ENCODE results near the gene CPD. TPM values are rescaled to one million over a fixed set of nuclear protein-coding genes. Genes with fewer than 3 reads are reported as not detected.

The CPD gene
- total and polyA plus RNA-seq, 4 donors = 30.4 to 182 (median 70.9) TPM

GRCh38 chr17:30477083-30477773 lies 98.5 kb downstream of the CPD start, which contains the start of gene GOSR1:
Gene GOSR1, plus strand, starts transcription at chr17:30477408. Its CDS starts 26 bp downstream, at chr17:30477434.
- Histone ChIP-seq H3K4me1 (ENCODE audit: control insufficient read depth, insufficient read depth, low read length) (peaks cover 7% of the 10 kb centered on the region), H3K9me3 (ENCODE audit: control insufficient read depth, insufficient read depth, low read length) (no peaks in the 10 kb centered on the region), H3K36me3 (ENCODE audit: control insufficient read depth, insufficient read depth, low read length) (peaks cover 20% of the 10 kb centered on the region), H3K27me3 (ENCODE audit: control insufficient read depth, insufficient read depth, low read length) (peaks cover 3% of the 10 kb centered on the region), H3K4me3 (ENCODE audit: low read depth, low read length) (peak within 1 kb of the TSS; percentile 98), H3K27ac (ENCODE audit: low read depth, low read length) (peak within 1 kb of the TSS; percentile 90)
- DNase-seq (ENCODE audit: low read depth in 4 of 6, low spot score in 6 of 6) = peak; percentile 88 to 99 (median 92)
- WGBS (ENCODE audit: insufficient coverage) = under 1% methylated on average over 37 of the region's 37 CpGs

- 0% methylated on average over 8 of the region's 9 CpGs for WGBS (ENCODE audit: insufficient coverage)
- peak overlapping the region; percentile 98 for H3K4me3 ChIP-seq (ENCODE audit: low read depth, low read length)
- no peak for DNase-seq (ENCODE audit: low read depth in 4 of 6, low spot score in 6 of 6)
- no peaks in the 10 kb centered on the region for H3K9me3 ChIP-seq (ENCODE audit: control insufficient read depth, insufficient read depth, low read length)
- H3K4me1 ChIP-seq (ENCODE audit: control insufficient read depth, insufficient read depth, low read length) = peaks cover 7% of the 10 kb centered on the region
- H3K36me3 ChIP-seq (ENCODE audit: control insufficient read depth, insufficient read depth, low read length) = peaks cover 20% of the 10 kb centered on the region
- peaks cover 3% of the 10 kb centered on the region for H3K27me3 ChIP-seq (ENCODE audit: control insufficient read depth, insufficient read depth, low read length)
- peak overlapping the region; percentile 90 for H3K27ac ChIP-seq (ENCODE audit: low read depth, low read length)
Measured at GRCh38 chr17:30477774-30478115, 99.0 kb downstream of the CPD start.

DNA sequence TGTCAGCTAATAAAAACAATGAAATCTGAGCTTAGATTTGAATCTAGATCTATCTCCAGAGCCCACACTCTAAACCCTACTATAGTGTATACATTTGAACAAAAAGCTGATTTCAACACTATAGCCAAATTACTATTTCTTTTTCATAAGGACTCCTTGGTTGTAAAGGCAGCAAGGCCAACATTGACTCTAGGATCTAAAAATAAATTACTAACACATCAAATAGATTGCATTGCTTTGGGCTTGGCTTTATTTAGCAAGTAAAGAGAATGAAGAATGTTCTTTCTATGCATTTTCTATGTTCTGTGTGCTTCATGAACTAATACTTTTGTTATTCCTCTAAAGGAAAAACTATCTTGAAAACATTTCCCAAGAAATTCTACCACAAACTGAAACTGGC lies 103.8 kb downstream of the CPD start:
- H3K36me3 ChIP-seq (ENCODE audit: control insufficient read depth, insufficient read depth, low read length) = peaks cover 32% of the 10 kb centered on the region
- no peak for DNase-seq (ENCODE audit: low read depth in 4 of 6, low spot score in 6 of 6)
- H3K4me3 ChIP-seq (ENCODE audit: low read depth, low read length) = no peak overlapping the region
- peaks cover 4% of the 10 kb centered on the region for H3K4me1 ChIP-seq (ENCODE audit: control insufficient read depth, insufficient read depth, low read length)
- H3K9me3 ChIP-seq (ENCODE audit: control insufficient read depth, insufficient read depth, low read length) = no peaks in the 10 kb centered on the region
- no peak overlapping the region for H3K27ac ChIP-seq (ENCODE audit: low read depth, low read length)
- H3K27me3 ChIP-seq (ENCODE audit: control insufficient read depth, insufficient read depth, low read length) = no peaks in the 10 kb centered on the region

- Histone ChIP-seq H3K27ac (ENCODE audit: low read depth, low read length) (no peak overlapping the region), H3K9me3 (ENCODE audit: control insufficient read depth, insufficient read depth, low read length) (no peaks in the 10 kb centered on the region), H3K4me3 (ENCODE audit: low read depth, low read length) (no peak overlapping the region), H3K27me3 (ENCODE audit: control insufficient read depth, insufficient read depth, low read length) (no peaks in the 10 kb centered on the region), H3K4me1 (ENCODE audit: control insufficient read depth, insufficient read depth, low read length) (peaks cover 4% of the 10 kb centered on the region), H3K36me3 (ENCODE audit: control insufficient read depth, insufficient read depth, low read length) (peaks cover 37% of the 10 kb centered on the region)
- DNase-seq (ENCODE audit: low read depth in 4 of 6, low spot score in 6 of 6) = no peak
- WGBS (ENCODE audit: insufficient coverage) = no CpG with 5 or more reads among the region's 1 CpG
Measured at GRCh38 chr17:30483159-30483558, 104.4 kb downstream of the CPD start.

- Histone ChIP-seq H3K27me3 (ENCODE audit: control insufficient read depth, insufficient read depth, low read length) (no peaks in the 10 kb centered on the region), H3K36me3 (ENCODE audit: control insufficient read depth, insufficient read depth, low read length) (peaks cover 29% of the 10 kb centered on the region), H3K27ac (ENCODE audit: low read depth, low read length) (no peak overlapping the region), H3K4me3 (ENCODE audit: low read depth, low read length) (no peak overlapping the region), H3K9me3 (ENCODE audit: control insufficient read depth, insufficient read depth, low read length) (no peaks in the 10 kb centered on the region), H3K4me1 (ENCODE audit: control insufficient read depth, insufficient read depth, low read length) (no peaks in the 10 kb centered on the region)
- no peak for DNase-seq (ENCODE audit: low read depth in 4 of 6, low spot score in 6 of 6)
- no CpG with 5 or more reads among the region's 2 CpGs for WGBS (ENCODE audit: insufficient coverage)
Measured at GRCh38 chr17:30493780-30494179, 115.1 kb downstream of the CPD start.

DNA sequence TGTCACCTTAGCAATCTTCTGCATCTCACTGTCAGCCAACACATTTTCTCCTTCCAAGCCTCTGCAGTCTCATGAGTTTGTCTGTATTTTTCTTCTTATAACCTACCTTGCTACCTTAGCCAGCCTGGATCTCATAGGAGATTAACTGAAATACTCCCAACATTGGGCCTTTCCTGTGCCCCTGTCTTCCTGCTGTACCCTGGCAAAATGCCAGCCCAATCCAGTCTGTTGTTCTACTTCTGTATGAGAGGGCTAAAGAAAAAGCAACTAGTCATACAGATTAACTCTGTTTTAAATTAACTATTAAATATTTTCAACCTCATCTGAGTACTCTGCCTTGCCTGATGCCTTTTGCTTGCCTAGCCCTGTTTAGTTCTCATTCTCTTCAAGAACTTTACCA lies 116.9 kb downstream of the CPD start:
- H3K4me3 ChIP-seq (ENCODE audit: low read depth, low read length) = no peak overlapping the region
- no peaks in the 10 kb centered on the region for H3K9me3 ChIP-seq (ENCODE audit: control insufficient read depth, insufficient read depth, low read length)
- no peak overlapping the region for H3K27ac ChIP-seq (ENCODE audit: low read depth, low read length)
- H3K36me3 ChIP-seq (ENCODE audit: control insufficient read depth, insufficient read depth, low read length) = peaks cover 25% of the 10 kb centered on the region
- peak in 1 of 6 donors; percentile 7 for DNase-seq (ENCODE audit: low read depth in 4 of 6, low spot score in 6 of 6)
- no peaks in the 10 kb centered on the region for H3K27me3 ChIP-seq (ENCODE audit: control insufficient read depth, insufficient read depth, low read length)
- H3K4me1 ChIP-seq (ENCODE audit: control insufficient read depth, insufficient read depth, low read length) = no peaks in the 10 kb centered on the region

GRCh38 chr17:30503558-30503957 lies 124.8 kb downstream of the CPD start:
- Histone ChIP-seq H3K27ac (ENCODE audit: low read depth, low read length) (no peak overlapping the region), H3K36me3 (ENCODE audit: control insufficient read depth, insufficient read depth, low read length) (peaks cover 20% of the 10 kb centered on the region), H3K27me3 (ENCODE audit: control insufficient read depth, insufficient read depth, low read length) (no peaks in the 10 kb centered on the region), H3K4me3 (ENCODE audit: low read depth, low read length) (no peak overlapping the region), H3K4me1 (ENCODE audit: control insufficient read depth, insufficient read depth, low read length) (no peaks in the 10 kb centered on the region), H3K9me3 (ENCODE audit: control insufficient read depth, insufficient read depth, low read length) (no peaks in the 10 kb centered on the region)
- WGBS (ENCODE audit: insufficient coverage) = 92% methylated on average over 3 of the region's 4 CpGs
- no peak for DNase-seq (ENCODE audit: low read depth in 4 of 6, low spot score in 6 of 6)

- H3K27ac ChIP-seq (ENCODE audit: low read depth, low read length) = no peak overlapping the region
- WGBS (ENCODE audit: insufficient coverage) = 100% methylated on average over 2 of the region's 6 CpGs
Measured at GRCh38 chr17:30505868-30506417, 127.2 kb downstream of the CPD start.

GRCh38 chr17:30506481-30506880 lies 127.8 kb downstream of the CPD start:
- H3K36me3 ChIP-seq (ENCODE audit: control insufficient read depth, insufficient read depth, low read length) = peaks cover 18% of the 10 kb centered on the region
- no peak overlapping the region for H3K4me3 ChIP-seq (ENCODE audit: low read depth, low read length)
- no peaks in the 10 kb centered on the region for H3K4me1 ChIP-seq (ENCODE audit: control insufficient read depth, insufficient read depth, low read length)
- DNase-seq (ENCODE audit: low read depth in 4 of 6, low spot score in 6 of 6) = no peak
- WGBS (ENCODE audit: insufficient coverage) = 60% methylated on average over 1 of the region's 1 CpG
- H3K27ac ChIP-seq (ENCODE audit: low read depth, low read length) = no peak overlapping the region
- H3K27me3 ChIP-seq (ENCODE audit: control insufficient read depth, insufficient read depth, low read length) = no peaks in the 10 kb centered on the region
- H3K9me3 ChIP-seq (ENCODE audit: control insufficient read depth, insufficient read depth, low read length) = no peaks in the 10 kb centered on the region

More at GRCh38 chr17:30505868-30506417, 127.2 kb downstream of the CPD start:
- no peak for DNase-seq (ENCODE audit: low read depth in 4 of 6, low spot score in 6 of 6)
- Histone ChIP-seq H3K9me3 (ENCODE audit: control insufficient read depth, insufficient read depth, low read length) (no peaks in the 10 kb centered on the region), H3K4me1 (ENCODE audit: control insufficient read depth, insufficient read depth, low read length) (no peaks in the 10 kb centered on the region), H3K4me3 (ENCODE audit: low read depth, low read length) (no peak overlapping the region), H3K27me3 (ENCODE audit: control insufficient read depth, insufficient read depth, low read length) (no peaks in the 10 kb centered on the region), H3K36me3 (ENCODE audit: control insufficient read depth, insufficient read depth, low read length) (peaks cover 20% of the 10 kb centered on the region)

DNA sequence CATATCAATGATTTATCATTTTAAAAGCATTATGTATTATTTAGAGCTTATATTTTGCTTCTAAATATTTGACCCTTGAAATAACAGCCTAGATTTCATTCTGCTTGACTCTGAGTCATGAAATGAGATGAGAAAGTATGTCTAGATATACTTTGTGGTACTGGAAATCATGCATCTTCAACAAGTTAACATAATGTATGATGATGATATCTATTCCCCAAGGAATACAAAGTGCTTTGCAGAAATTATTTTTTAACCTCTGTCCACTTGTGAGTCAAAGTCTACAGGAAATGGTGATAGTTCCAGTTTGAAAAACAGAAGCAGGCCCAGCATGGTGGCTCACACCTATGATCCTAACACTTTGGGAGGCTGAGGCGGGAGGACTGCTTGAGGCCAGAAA lies 134.6 kb downstream of the CPD start:
- H3K36me3 ChIP-seq (ENCODE audit: control insufficient read depth, insufficient read depth, low read length) = peaks cover 16% of the 10 kb centered on the region
- no peaks in the 10 kb centered on the region for H3K4me1 ChIP-seq (ENCODE audit: control insufficient read depth, insufficient read depth, low read length)
- no peak for DNase-seq (ENCODE audit: low read depth in 4 of 6, low spot score in 6 of 6)
- WGBS (ENCODE audit: insufficient coverage) = 100% methylated on average over 1 of the region's 1 CpG
- H3K9me3 ChIP-seq (ENCODE audit: control insufficient read depth, insufficient read depth, low read length) = no peaks in the 10 kb centered on the region
- H3K27ac ChIP-seq (ENCODE audit: low read depth, low read length) = no peak overlapping the region
- no peak overlapping the region for H3K4me3 ChIP-seq (ENCODE audit: low read depth, low read length)
- H3K27me3 ChIP-seq (ENCODE audit: control insufficient read depth, insufficient read depth, low read length) = no peaks in the 10 kb centered on the region
